ENCODE data around the gene BNIP3. TPM values are rescaled to one million over a fixed set of nuclear protein-coding genes. Genes with fewer than 3 reads are reported as not detected.

Gene BNIP3
- total RNA-seq, 4 donors from 2014 or later, result 81.2 to 162 (median 135) TPM

- TF ChIP-seq POLR2A (IDR thresholded peaks at IDR 0.05) (no peak), CTCF (IDR thresholded peaks at IDR 0.05) (no peak), EP300 (IDR thresholded peaks at IDR 0.05) (no peak), POLR2AphosphoS5 (IDR thresholded peaks at IDR 0.05) (no peak)
- 41% methylated on average over 3 of the region's 3 CpGs for WGBS
- no peak for DNase-seq (ENCODE audit: low spot score in 2 of 2)
- Histone ChIP-seq H3K27me3 (no peaks in the 10 kb centered on the region), H3K9me3 (no peaks in the 10 kb centered on the region), H3K36me3 (no peaks in the 10 kb centered on the region), H3K4me3 (no peak overlapping the region), H3K27ac (no peak overlapping the region), H3K4me1 (no peaks in the 10 kb centered on the region)
Measured at GRCh38 chr10:132009575-132009974, 27.9 kb upstream of the BNIP3 start.

DNA sequence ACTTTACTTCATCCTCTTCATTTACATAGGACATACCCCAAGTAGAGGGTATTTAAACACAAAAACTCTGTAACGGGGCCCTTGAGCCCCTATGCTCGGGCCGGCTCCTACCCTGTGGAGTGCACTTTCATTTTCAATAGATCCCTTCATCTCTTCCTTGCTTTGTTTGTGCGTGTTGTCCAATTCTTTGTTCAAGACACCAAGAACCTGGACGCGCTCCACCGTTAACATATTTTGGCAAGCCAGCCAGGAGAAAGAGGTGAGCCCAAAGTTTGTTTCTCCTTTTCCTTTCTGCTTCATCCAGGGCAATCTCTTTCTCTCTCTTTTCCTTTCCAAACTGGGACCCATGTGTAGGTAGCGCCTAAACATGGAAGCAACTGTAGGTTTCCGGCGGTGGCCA lies 26.0 kb upstream of the BNIP3 start:
- Histone ChIP-seq H3K27ac (no peak overlapping the region), H3K4me3 (no peak overlapping the region), H3K27me3 (no peaks in the 10 kb centered on the region), H3K4me1 (no peaks in the 10 kb centered on the region), H3K9me3 (no peaks in the 10 kb centered on the region), H3K36me3 (no peaks in the 10 kb centered on the region)
- no peak for DNase-seq (ENCODE audit: low spot score in 2 of 2)
- TF ChIP-seq POLR2A (IDR thresholded peaks at IDR 0.05) (no peak), POLR2AphosphoS5 (IDR thresholded peaks at IDR 0.05) (no peak), EP300 (IDR thresholded peaks at IDR 0.05) (no peak), CTCF (IDR thresholded peaks at IDR 0.05) (no peak)
- 95% methylated on average over 10 of the region's 10 CpGs for WGBS

- no peaks in the 10 kb centered on the region for H3K36me3 ChIP-seq
- no peak overlapping the region for H3K4me3 ChIP-seq
- TF ChIP-seq EP300 (IDR thresholded peaks at IDR 0.05) (no peak), CTCF (IDR thresholded peaks at IDR 0.05) (no peak), POLR2A (IDR thresholded peaks at IDR 0.05) (no peak), POLR2AphosphoS5 (IDR thresholded peaks at IDR 0.05) (no peak)
- WGBS, result 80% methylated on average over 4 of the region's 4 CpGs
- no peaks in the 10 kb centered on the region for H3K4me1 ChIP-seq
- no peak overlapping the region for H3K27ac ChIP-seq
- no peaks in the 10 kb centered on the region for H3K9me3 ChIP-seq
- no peaks in the 10 kb centered on the region for H3K27me3 ChIP-seq
- DNase-seq (ENCODE audit: low spot score in 2 of 2), result no peak
Measured at GRCh38 chr10:132006966-132007365, 25.2 kb upstream of the BNIP3 start.

DNA sequence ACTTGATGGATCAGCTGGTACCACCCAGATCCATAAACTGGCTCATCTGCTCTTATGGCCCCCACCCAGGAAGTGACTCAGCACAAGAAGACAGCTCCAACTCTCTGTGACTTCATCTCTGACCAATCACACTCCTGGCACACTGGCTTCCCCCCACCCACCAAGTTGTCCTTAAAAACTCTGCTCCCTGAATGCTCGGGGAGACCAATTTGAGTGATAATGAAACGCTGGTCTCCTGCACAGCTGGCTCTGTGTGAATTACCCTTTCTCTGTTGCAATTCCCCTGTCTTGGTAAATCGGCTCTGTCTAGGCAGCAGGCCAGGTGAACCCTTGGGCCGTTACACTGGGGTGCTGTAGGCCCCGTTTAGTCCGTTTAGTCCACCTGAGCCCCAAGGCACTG lies 23.4 kb upstream of the BNIP3 start:
- 98% methylated on average over 5 of the region's 6 CpGs for WGBS
- no peak overlapping the region for H3K27ac ChIP-seq
- no peaks in the 10 kb centered on the region for H3K4me1 ChIP-seq
- no peaks in the 10 kb centered on the region for H3K27me3 ChIP-seq
- TF ChIP-seq EP300 (IDR thresholded peaks at IDR 0.05) (no peak), POLR2A (IDR thresholded peaks at IDR 0.05) (no peak), POLR2AphosphoS5 (IDR thresholded peaks at IDR 0.05) (no peak), CTCF (IDR thresholded peaks at IDR 0.05) (no peak)
- no peak overlapping the region for H3K4me3 ChIP-seq
- no peaks in the 10 kb centered on the region for H3K36me3 ChIP-seq
- no peaks in the 10 kb centered on the region for H3K9me3 ChIP-seq
- DNase-seq (ENCODE audit: low spot score in 2 of 2), result no peak

DNA sequence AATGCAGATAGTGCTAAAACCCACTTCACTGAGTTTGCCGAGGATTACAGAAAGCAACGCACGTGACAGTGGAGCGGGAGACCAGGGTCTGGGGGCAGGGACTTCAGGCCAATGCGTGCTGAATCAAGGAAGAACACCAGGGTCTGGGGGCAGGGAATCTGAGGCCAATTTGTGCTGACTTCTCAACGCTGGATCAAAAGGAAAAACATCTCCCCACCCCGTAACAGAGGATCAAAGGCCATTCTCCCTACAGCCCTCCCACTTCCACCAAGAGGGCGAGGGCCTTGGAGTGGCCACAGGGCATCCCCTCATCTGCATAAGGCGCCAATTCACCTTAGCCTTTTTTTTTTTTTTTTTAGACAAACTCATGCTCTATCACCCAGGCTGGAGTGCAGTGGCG lies 22.3 kb upstream of the BNIP3 start:
- TF ChIP-seq EP300 (IDR thresholded peaks at IDR 0.05) (no peak), POLR2A (IDR thresholded peaks at IDR 0.05) (no peak), POLR2AphosphoS5 (IDR thresholded peaks at IDR 0.05) (no peak), CTCF (IDR thresholded peaks at IDR 0.05) (no peak)
- Histone ChIP-seq H3K4me3 (no peak overlapping the region), H3K27me3 (no peaks in the 10 kb centered on the region), H3K36me3 (no peaks in the 10 kb centered on the region), H3K27ac (no peak overlapping the region), H3K9me3 (no peaks in the 10 kb centered on the region), H3K4me1 (no peaks in the 10 kb centered on the region)
- DNase-seq (ENCODE audit: low spot score in 2 of 2), result no peak
- 68% methylated on average over 10 of the region's 10 CpGs for WGBS

Measured in suprapubic skin (tissue), 4 donors.